Stimulated activated memory B cell treated with anti-CD40 and anti-IgM and Interleukin-4, amounts not matched to agents 10 μg/mL and 1 μg/mL and 100 μg/mL, for 72 hours (primary cell): Measurements from ENCODE around the gene ALDH18A1.
"Not testable (repeated sequence)": the region's sequence is repeated elsewhere in the genome, so short reads cannot be mapped to it uniquely, and the experiment has no call there.

Experiments
- ATAC-seq: fragments of 150-1000 bp; cut with Tn5 transposase; 2 replicates; pipeline ENCODE4 v1.10.0; 2021
- H3K27ac Mint-ChIP-seq: one replicate; pipeline ENCODE4 v1.8.0; 2022; ENCODE audit warnings: mild to moderate bottlenecking, mixed read lengths
- H3K27me3 Mint-ChIP-seq: one replicate; pipeline ENCODE4 v1.8.0; 2022; ENCODE audit warnings: mixed read lengths
- H3K36me3 Mint-ChIP-seq: one replicate; pipeline ENCODE4 v1.8.0; 2022; ENCODE audit warnings: mixed read lengths
- H3K4me1 Mint-ChIP-seq: one replicate; pipeline ENCODE4 v1.8.0; 2022; ENCODE audit warnings: mixed read lengths
- H3K4me3 Mint-ChIP-seq: one replicate; pipeline ENCODE4 v1.8.0; 2022; ENCODE audit warnings: mild to moderate bottlenecking, moderate library complexity, mixed read lengths
- H3K9me3 Mint-ChIP-seq: one replicate; pipeline ENCODE4 v1.8.0; 2022; ENCODE audit warnings: mixed read lengths

Gene ALDH18A1

DNA sequence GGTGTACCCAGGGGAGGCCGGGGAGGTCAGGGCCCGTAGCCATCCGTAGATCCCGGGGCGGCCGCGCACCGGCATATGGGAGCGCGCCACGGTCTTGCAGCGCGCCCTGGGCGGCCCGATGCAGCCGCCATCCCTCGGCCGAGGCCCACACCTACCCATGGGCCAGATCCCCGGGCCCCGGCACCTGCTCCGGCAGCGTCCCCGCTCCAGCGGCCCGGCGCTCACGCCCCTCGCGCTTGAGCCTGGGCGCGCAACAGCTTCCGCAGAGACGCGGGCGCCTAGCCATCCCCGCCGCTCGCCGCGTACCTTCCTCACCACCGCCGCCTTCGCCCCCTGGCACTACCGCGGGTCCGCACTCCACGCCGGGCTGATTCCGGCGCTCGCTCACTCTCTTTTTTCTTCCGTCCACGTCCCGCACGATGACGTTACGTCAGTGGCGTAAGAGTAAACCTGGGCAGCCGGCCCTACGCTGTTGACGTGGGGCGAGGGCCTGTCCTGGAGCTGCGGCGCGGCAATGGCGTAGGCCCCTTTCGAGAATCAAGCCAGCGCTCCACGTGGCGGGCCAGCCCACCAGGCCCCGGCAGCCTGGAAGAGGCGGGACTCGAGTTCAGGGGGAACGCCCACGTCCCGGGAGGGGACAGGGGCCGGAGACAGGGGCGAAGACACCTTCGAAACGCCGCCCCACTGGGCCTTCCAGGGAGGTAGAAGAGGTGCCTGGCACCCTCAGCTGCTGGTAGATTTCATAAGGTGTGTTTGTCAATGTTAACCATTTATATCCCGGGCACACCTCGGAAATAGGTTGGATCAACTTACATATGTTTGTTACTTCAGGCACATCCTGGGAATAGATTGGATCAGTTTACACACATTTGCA, at the start of gene ALDH18A1:
Gene ALDH18A1 (minus strand): TSS at position 421 of the 874 bp plus-strand sequence. CDS start 3,334 bp downstream, outside the sequence.
- Mint-ChIP-seq H3K27me3 (no peaks in the 10 kb centered on the region), H3K4me3 (peak within 1 kb of the TSS; percentile 95), H3K36me3 (peaks cover 21% of the 10 kb centered on the region), H3K9me3 (peaks cover 3% of the 10 kb centered on the region), H3K27ac (peak within 1 kb of the TSS; percentile 86), H3K4me1 (peaks cover 23% of the 10 kb centered on the region)
- peak; percentile 97 for ATAC-seq

DNA sequence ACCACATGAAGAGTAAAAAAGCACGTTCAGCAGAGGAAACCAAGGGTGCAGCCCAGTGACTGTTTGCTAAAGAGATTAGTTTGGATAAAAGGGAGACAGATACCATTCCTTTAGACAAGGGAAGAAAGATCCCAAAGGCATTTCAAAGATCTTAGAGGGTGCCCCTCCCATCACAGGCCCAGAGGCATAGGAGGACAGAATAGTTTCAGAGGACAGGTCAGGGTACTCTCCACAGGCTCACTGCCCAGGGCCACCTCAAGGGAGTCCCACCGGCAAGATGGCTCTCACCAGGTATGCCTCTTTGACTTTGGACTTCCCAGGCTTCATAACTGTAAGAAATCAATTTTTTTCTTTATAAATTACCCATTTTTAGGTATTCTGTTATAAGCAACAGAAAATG, 41.9 kb upstream of the ALDH18A1 start:
- ATAC-seq = no peak
- H3K9me3 Mint-ChIP-seq = peaks cover 7% of the 10 kb centered on the region
- no peaks in the 10 kb centered on the region for H3K27me3 Mint-ChIP-seq

DNA sequence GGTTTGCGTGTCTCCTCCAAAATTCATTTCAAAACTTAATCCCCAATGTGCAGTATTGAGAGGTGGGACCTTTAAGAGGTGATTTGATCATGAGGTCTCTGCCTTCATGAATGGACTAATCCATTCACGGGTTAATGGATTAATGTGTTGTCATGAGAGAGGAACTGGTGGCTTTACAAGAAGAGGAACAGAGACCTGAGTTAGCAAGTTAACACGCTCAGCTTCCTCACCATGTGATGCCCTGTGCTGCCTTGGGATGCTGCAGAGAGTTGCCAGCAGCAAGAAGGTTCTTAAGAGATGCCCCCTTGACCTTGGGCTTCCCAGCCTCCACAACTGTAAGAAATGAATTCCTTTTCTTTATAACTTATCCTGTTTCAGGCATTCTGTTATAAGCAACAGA, 40.9 kb upstream of the ALDH18A1 start:
- peaks cover 7% of the 10 kb centered on the region for H3K9me3 Mint-ChIP-seq
- no peaks in the 10 kb centered on the region for H3K27me3 Mint-ChIP-seq
- peak; percentile 66 for ATAC-seq
- peaks cover 17% of the 10 kb centered on the region for H3K36me3 Mint-ChIP-seq
- peak overlapping the region; percentile 3 for H3K4me3 Mint-ChIP-seq
- H3K4me1 Mint-ChIP-seq = peaks cover 41% of the 10 kb centered on the region
- H3K27ac Mint-ChIP-seq = peak overlapping the region; percentile 77

More for the DNA sequence above, 41.9 kb upstream of the ALDH18A1 start:
- Mint-ChIP-seq H3K27ac (peak overlapping the region; percentile 77), H3K4me1 (peaks cover 31% of the 10 kb centered on the region), H3K36me3 (peaks cover 17% of the 10 kb centered on the region), H3K4me3 (no peak overlapping the region)

- peak overlapping the region; percentile 92 for H3K27ac Mint-ChIP-seq
- no peak for ATAC-seq
- H3K36me3 Mint-ChIP-seq = peaks cover 43% of the 10 kb centered on the region
- H3K4me3 Mint-ChIP-seq = peak overlapping the region; percentile 98
- peaks cover 67% of the 10 kb centered on the region for H3K4me1 Mint-ChIP-seq
- H3K9me3 Mint-ChIP-seq = peaks cover 7% of the 10 kb centered on the region
- H3K27me3 Mint-ChIP-seq = no peaks in the 10 kb centered on the region
Observed at GRCh38 chr10:95694665-95695064, 38.2 kb upstream of the ALDH18A1 start.

DNA sequence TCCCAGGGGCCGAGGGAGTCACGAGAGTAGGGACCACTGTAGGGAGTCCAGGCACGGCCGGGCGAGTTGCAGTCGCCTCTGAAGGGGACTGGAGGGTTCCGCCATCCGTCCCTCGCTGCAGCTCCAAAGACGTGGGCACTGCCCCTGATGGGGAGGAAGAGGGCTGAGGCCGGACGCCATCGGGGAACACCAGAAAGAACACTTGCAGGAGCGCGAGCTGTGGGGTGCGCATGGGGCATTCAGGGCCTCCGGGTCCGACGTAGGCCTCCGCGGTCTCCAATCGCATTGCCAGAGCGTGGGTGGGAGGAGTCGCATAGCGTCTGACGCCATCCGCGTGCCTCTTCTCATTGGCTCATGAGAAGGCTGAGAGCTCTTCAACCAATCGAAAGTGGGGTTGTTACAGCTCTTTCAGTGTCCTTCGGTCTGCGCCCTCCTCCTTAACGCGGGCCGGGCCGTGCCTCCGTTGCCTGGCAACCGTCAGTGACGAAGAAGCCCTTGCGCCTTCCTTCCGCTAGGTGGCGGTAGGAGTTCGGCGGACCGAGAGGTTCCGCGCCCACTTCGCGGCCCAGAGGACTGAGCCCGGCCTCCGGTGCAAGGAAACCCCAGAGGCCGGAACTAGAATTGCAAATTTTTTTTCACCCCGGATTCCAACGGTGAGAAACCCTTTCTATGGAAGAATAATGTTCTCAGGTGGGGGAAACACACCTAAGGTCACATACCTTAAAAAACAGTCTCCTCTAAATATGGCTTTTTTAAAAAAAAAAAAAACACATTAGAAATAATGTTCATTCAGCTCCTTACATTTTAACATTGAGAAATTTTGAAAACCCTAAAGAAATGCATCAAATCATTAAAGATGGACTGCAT, 37.4 kb upstream of the ALDH18A1 start, which contains the start of gene TCTN3:
Gene TCTN3 (minus strand): TSS at position 260 of the 867 bp plus-strand sequence. CDS start 28 bp downstream, at position 232.
- peak; percentile 100 for ATAC-seq
- no peaks in the 10 kb centered on the region for H3K27me3 Mint-ChIP-seq
- peaks cover 71% of the 10 kb centered on the region for H3K4me1 Mint-ChIP-seq
- H3K27ac Mint-ChIP-seq = peak within 1 kb of the TSS; percentile 92
- peaks cover 38% of the 10 kb centered on the region for H3K36me3 Mint-ChIP-seq
- H3K4me3 Mint-ChIP-seq = peak within 1 kb of the TSS; percentile 98
- peaks cover 7% of the 10 kb centered on the region for H3K9me3 Mint-ChIP-seq

DNA sequence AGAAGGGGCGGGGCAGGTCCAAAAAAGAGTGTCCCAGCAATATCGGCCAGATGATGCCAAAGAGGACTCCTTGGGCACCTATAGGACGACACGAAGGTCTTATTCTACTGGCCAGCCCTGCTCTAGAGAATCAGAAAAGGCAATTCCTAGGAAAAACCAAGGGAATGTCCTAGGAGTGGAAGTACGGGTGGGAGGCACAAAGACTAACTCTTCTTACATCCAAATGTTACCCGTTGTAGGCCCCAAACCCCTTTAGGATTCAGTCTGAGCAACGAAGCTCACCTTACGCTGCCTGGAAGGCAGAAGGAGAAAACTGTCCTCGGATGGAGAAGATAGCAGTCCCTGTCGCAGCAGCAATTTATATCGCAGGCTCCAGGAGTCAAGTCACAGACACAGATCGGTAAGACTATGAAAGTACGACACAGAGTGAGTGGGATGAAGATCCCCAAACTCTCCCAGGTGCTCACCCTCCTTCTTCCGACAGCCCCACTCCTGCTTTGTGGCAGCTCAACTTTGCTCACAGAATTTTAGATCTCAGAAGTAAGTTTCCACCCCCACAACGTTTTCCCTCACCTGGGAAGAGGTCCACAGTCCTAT, 36.7 kb upstream of the ALDH18A1 start:
- H3K27ac Mint-ChIP-seq = peak overlapping the region; percentile 92
- ATAC-seq = no peak
- peaks cover 6% of the 10 kb centered on the region for H3K9me3 Mint-ChIP-seq
- peaks cover 39% of the 10 kb centered on the region for H3K36me3 Mint-ChIP-seq
- peaks cover 72% of the 10 kb centered on the region for H3K4me1 Mint-ChIP-seq
- H3K4me3 Mint-ChIP-seq = peak overlapping the region; percentile 98
- no peaks in the 10 kb centered on the region for H3K27me3 Mint-ChIP-seq

GRCh38 chr10:95691281-95691680, 34.8 kb upstream of the ALDH18A1 start:
- no peak overlapping the region for H3K4me3 Mint-ChIP-seq
- no peaks in the 10 kb centered on the region for H3K27me3 Mint-ChIP-seq
- peaks cover 54% of the 10 kb centered on the region for H3K4me1 Mint-ChIP-seq
- ATAC-seq = no peak
- peaks cover 39% of the 10 kb centered on the region for H3K36me3 Mint-ChIP-seq
- H3K27ac Mint-ChIP-seq = no peak overlapping the region
- H3K9me3 Mint-ChIP-seq = no peaks in the 10 kb centered on the region

- H3K27ac Mint-ChIP-seq = no peak overlapping the region
Observed at GRCh38 chr10:95688648-95689047, 32.1 kb upstream of the ALDH18A1 start.

DNA sequence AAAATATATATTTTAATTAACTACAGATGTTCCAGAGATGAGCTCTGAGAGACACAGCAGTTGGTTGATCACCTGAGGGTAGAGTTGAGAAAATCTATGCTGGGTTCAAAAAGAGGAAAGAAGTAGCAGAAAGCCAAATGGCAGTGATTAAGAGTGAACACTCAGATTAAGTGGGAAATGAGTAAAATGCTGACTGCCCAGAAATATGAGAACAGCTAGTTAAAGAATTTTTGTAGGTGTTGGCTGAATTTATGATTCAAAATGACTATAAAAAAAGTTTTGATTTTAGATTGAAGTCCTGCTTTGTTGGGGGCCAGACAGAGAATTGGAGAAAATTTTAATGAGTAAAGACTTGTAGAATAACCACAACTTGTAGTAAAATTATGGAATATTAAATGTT, 27.5 kb upstream of the ALDH18A1 start:
- H3K36me3 Mint-ChIP-seq = peaks cover 66% of the 10 kb centered on the region
- no peak for ATAC-seq
- no peaks in the 10 kb centered on the region for H3K27me3 Mint-ChIP-seq
- H3K4me3 Mint-ChIP-seq = no peak overlapping the region
- H3K4me1 Mint-ChIP-seq = peaks cover 4% of the 10 kb centered on the region
- no peaks in the 10 kb centered on the region for H3K9me3 Mint-ChIP-seq
- no peak overlapping the region for H3K27ac Mint-ChIP-seq

More at GRCh38 chr10:95688648-95689047, 32.1 kb upstream of the ALDH18A1 start:
- Mint-ChIP-seq H3K4me1 (peaks cover 46% of the 10 kb centered on the region), H3K4me3 (no peak overlapping the region), H3K36me3 (peaks cover 65% of the 10 kb centered on the region), H3K27me3 (no peaks in the 10 kb centered on the region), H3K9me3 (no peaks in the 10 kb centered on the region)
- no peak for ATAC-seq

- H3K4me3 Mint-ChIP-seq = no peak overlapping the region
- H3K27ac Mint-ChIP-seq = no peak overlapping the region
- H3K36me3 Mint-ChIP-seq = peaks cover 12% of the 10 kb centered on the region
- no peaks in the 10 kb centered on the region for H3K9me3 Mint-ChIP-seq
- H3K4me1 Mint-ChIP-seq = no peaks in the 10 kb centered on the region
- H3K27me3 Mint-ChIP-seq = no peaks in the 10 kb centered on the region
- ATAC-seq = no peak
Observed at GRCh38 chr10:95675403-95676116, 19.0 kb upstream of the ALDH18A1 start.

GRCh38 chr10:95674643-95675042, 18.1 kb upstream of the ALDH18A1 start:
- Mint-ChIP-seq H3K36me3 (peaks cover 5% of the 10 kb centered on the region), H3K4me3 (no peak overlapping the region), H3K9me3 (no peaks in the 10 kb centered on the region), H3K4me1 (no peaks in the 10 kb centered on the region), H3K27me3 (no peaks in the 10 kb centered on the region), H3K27ac (no peak overlapping the region)
- ATAC-seq = no peak

DNA sequence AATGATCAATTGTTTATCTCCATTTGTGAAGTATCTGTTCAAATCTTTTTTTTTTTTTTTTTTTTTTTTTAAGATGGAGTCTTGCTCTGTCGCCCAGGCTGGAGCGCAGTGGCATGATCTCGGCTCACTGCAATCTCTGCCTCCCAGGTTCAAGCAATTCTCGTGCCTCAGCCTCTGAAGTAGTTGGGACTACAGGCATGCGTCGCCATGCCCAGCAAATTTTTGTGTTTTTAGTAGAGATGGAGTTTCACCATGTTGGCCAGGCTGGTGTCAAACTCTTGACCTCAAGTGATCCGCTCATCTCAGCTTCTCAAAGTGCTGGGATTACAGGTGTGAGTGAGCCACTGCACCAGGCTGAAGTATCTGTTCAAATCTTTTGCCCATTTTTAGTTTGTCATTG, 16.1 kb upstream of the ALDH18A1 start:
- H3K36me3 Mint-ChIP-seq = peaks cover 16% of the 10 kb centered on the region
- ATAC-seq, H3K4me1 Mint-ChIP-seq, H3K4me3 Mint-ChIP-seq, H3K9me3 Mint-ChIP-seq, H3K27me3 Mint-ChIP-seq, H3K27ac Mint-ChIP-seq: not testable (repeated sequence)

DNA sequence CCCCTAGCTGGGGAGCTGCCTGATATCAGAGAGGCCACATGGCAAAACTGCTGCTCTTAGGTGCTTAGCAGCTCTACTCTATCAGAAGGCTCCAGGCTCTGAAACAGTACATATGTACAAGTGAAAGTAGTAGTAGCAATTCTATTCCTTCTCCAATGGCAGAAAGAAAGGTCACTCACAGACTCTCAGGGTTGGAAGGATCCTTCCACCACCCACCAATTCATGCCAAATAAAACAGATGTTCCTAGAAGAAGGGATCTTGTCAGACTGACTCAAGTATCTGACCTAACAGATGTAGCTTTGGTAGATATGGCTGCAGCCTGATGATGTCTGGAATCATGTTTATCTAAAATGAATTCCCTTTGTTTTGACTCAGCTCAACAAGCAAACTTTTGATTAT, 8.0 kb upstream of the ALDH18A1 start:
- Mint-ChIP-seq H3K4me1 (no peaks in the 10 kb centered on the region), H3K27me3 (no peaks in the 10 kb centered on the region), H3K9me3 (no peaks in the 10 kb centered on the region), H3K36me3 (peaks cover 32% of the 10 kb centered on the region), H3K27ac (no peak overlapping the region), H3K4me3 (no peak overlapping the region)
- ATAC-seq = no peak

GRCh38 chr10:95663496-95663895, 7.0 kb upstream of the ALDH18A1 start:
- Mint-ChIP-seq H3K4me3 (no peak overlapping the region), H3K27me3 (no peaks in the 10 kb centered on the region), H3K4me1 (no peaks in the 10 kb centered on the region), H3K9me3 (no peaks in the 10 kb centered on the region), H3K27ac (no peak overlapping the region), H3K36me3 (peaks cover 29% of the 10 kb centered on the region)
- ATAC-seq = no peak
